T-helper 22 cell (primary cell): ENCODE data around the gene ZNF619.

ENCODE experiments used
- DNase-seq: peaks from one replicate; pipeline ENCODE4 v3.0.0-alpha.2; 2020; ENCODE audit warnings: low read depth

ZNF619 gene

GRCh38 chr3:40465456-40465855 lies 11.5 kb upstream of the ZNF619 start:
- no peak for DNase-seq

DNA sequence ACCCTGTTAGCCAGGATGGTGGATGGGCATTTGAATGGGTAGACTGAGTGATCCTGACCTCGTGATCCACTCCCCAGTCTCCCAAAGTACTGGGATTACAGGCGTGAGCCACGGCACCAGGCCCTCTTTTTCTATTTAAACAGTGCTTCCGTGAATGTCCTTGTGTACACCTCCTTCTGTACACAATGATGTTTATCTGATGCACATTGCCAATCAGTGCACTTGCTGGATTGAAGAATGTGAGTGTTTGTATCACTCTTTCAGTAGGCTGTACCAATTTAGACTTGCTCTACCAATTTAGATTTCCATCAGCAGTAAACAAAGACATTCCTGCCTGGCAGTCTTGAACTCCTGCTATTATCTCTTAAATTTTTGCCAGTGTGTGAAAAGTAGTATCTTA lies 8.9 kb upstream of the ZNF619 start:
- DNase-seq = no peak

GRCh38 chr3:40470701-40471100 lies 6.2 kb upstream of the ZNF619 start:
- DNase-seq = no peak

GRCh38 chr3:40477666-40478065 lies 744 bp downstream of the ZNF619 start:
- DNase-seq = no peak

DNA sequence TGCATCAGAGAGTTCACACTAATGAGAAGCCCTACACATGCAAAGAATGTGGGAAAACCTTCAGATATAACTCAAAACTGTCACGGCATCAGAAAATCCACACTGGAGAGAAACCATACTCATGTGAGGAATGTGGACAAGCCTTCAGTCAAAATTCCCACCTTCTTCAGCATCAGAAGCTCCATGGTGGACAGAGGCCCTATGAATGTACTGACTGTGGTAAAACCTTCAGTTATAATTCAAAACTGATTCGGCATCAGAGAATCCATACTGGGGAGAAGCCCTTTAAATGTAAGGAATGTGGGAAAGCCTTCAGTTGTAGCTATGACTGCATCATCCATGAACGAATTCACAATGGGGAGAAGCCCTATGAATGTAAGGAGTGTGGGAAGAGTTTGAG lies 10.2 kb downstream of the ZNF619 start:
- DNase-seq = no peak

DNA sequence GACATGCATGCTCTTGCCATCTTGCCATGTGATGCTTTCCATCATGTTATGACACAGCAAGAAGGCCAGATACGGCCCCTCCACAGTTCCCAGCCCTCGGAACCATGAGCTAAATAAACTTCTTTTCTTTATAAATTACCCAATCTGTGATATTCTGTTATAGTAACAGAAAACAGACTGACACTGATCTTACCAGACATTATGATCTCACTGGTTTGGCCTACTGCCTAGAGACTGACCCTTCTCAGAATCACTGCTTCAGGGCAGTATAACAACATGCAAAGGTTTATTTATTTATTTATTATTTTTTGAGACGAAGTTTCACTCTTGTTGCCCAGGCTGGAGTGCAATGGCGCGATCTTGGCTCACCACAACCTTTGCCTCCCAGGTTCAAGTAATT lies 14.0 kb downstream of the ZNF619 start:
- DNase-seq = no peak

DNA sequence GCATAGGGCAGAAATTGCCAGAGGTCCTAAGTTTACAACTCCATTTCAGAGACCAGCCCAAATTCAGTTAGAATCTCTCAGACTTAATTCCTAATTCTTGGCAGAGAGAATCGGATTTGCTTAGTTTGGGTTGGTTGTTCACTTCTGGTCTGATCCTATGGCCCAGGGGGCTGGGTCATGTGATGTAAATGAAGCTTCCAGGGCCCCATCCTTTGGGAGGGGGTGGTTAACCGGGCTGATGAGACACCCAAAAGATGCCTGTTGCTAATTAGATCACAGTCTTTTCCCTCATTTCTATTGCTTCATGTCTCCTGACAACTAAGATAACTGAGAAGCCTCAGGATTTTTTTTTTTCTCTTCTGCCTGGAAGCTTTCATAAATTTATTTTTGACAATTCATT lies 17.8 kb downstream of the ZNF619 start:
- no peak for DNase-seq

GRCh38 chr3:40497288-40497687 lies 20.4 kb downstream of the ZNF619 start:
- DNase-seq = no peak

DNA sequence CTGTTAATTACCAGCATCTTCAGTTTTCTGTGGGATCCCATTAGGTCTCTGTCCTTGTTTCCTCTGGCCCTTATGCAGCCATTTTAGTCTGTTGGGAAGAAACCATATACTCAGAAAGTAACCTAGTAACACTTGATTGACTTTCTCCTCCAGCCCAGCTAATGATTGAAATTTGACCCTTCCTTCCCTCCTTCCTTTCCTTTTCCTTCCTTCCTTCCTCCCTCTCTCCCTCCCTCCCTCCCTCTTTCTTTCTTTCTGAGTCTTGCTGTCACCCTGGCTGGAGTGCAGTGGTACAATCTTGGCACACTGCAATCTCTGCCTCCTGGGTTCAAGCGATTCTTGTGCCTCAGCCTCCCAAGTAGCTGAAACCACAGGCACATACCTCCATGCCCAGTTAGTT lies 23.0 kb downstream of the ZNF619 start:
- no peak for DNase-seq

GRCh38 chr3:40502034-40502433 lies 25.1 kb downstream of the ZNF619 start:
- DNase-seq = no peak

DNA sequence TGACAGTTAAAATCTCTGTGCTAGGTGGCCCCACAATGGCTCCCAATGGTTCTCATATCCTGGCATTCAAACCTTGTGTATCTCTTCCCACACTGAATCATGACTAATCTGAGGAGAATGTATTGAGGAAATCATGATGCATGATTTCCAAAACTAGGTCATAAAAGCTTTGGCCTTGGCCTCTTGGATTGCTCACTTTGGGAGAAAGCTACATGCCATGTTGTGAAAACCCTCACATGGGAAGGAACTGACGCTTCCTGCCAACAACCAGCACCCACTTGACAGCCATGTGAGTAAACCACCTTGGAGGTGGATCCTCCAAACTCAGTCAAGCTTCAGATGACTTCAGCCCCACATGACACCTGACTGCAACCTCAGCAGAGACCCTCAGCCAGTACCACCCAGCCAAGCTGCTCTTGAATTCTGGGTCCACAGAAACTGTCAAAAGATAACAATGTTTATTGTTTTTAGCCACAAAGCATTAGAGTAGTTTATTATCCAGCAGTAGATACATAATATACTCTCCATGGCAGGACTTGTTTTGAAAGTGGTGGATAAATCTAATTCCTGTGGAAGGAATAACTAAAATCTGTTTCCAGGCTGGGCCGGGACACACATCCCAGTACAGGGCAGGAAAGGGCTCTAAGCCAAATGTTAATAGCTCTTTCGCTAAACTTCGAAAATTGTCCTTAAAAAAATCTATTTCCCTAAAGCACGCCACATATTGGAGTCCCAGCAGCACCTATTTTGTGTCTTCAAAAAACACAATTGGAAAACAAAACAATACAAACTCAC lies 27.9 kb downstream of the ZNF619 start:
- no peak for DNase-seq

DNA sequence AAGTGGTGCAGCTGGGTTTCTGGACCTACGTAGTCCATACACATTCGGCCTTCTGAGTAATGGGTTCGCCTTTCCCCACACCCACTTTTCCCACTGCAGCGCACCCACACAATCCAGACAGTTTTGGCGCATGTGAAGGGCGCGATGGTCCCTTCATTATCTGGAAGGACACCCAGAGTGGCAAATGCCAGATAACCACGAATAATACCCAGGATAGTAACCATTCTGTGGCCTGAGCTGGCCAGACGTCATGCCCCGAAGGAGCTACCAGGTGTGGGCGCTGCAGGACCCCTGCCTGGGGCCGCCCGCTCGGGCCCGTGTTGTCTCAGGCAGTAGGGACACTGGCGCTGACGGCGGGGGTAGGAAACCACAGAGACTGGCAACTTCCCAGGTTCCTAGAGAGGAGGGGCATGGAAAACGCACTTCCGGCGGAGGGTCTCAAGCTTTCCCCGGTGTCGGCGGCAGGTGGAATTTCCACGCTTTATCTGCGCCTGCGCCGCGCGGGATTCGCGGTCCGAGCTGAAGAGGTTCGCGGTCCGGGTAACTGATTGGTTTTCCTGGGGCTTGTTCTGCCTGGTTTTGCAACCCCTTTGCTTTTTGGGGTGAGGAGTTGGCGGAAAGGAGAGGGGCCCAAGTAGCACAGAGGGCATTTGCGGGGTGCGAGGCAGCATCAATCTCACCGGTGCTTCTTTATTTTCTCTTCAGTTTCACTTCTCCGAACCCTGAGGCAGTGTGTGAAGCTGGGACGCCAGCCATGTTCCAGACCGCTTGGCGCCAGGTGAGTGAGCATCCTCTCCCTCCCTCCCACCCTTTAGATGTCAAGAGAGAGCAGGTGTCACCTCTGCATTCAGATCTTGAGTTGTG lies 28.9 kb downstream of the ZNF619 start, which contains the start of gene ZNF620:
Gene ZNF620 (plus strand): TSS at position 441 of the 864 bp plus-strand sequence. CDS start 314 bp downstream, at position 755.
- peak; percentile 16 for DNase-seq

DNA sequence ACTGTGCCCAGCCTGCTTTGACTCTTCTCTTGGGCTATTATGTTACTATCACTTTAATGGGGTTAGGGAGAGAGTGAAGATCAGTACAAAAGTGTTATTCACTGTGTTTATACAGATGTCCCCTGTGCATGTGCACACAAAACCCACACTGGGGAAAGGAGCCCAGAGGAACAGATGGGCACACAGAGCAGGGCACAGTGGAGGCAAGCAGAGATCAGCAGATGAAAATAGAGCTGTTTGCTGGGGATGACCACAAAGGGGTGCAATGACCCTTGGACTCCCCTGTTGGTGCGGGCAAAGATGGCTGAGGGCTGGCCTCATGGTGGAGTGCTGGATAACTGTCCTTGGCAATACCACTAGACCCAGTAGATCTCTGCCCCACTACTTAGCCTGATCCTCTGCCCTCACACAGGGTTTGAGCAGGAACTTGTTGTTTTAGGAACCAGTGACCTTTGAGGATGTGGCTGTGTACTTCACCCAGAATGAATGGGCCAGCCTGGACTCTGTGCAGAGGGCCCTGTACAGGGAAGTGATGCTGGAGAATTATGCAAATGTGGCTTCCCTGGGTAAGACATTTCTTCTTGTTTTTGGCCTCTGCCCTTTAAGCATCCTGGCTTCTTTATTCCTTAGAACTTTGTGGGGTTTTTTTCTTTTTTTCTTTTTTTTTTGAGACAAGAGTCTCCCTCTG lies 34.3 kb downstream of the ZNF619 start:
- DNase-seq = no peak

DNA sequence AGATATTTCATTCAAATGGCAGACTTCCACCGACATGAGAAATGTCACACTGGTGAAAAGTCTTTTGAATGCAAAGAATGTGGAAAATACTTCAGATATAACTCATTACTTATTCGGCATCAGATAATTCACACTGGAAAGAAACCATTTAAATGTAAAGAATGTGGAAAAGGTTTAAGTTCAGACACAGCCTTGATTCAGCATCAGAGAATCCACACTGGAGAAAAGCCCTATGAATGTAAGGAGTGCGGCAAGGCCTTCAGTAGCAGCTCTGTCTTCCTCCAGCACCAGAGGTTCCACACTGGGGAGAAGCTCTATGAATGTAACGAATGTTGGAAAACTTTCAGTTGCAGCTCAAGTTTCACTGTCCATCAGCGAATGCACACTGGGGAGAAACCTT lies 39.3 kb downstream of the ZNF619 start:
- DNase-seq = no peak

DNA sequence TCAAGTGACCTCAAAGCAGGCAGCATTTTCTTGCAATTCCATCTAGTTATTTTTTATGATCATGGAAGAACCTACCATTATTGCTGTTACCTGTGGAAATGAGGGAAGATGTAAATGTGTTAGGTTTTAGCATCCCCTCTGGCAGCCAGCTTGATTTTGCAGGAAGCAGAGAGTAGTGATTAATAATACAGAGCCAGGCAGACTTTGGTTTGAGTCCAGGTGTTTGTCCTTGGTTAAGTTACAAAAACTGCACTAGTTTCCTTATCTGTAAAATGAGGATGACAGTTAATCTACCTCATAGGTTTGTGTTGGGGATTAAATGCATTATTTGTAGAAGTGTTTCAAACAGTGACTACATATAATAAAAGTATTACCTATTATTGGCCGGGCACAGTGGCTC lies 41.1 kb downstream of the ZNF619 start:
- DNase-seq = no peak

- DNase-seq = no peak
Observed at GRCh38 chr3:40518848-40519247, 41.9 kb downstream of the ZNF619 start.

DNA sequence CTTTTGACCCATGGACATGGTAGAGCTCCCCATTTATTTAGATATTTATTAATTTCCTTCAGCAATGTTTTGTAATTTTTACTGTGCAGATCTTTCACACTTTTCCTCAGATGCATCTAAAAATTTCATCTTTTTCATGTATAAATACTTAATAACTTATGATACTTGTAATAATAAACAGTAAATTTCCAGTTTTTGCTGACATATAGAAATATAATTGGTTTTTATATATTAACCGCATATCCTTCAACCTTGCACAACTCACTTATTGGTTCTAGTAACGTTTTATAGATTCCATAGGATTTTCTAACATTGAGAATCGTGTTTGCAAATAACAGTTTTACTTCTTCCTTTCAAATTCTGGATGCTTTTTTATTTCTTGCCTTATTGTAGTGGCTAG lies 44.3 kb downstream of the ZNF619 start:
- DNase-seq = no peak

DNA sequence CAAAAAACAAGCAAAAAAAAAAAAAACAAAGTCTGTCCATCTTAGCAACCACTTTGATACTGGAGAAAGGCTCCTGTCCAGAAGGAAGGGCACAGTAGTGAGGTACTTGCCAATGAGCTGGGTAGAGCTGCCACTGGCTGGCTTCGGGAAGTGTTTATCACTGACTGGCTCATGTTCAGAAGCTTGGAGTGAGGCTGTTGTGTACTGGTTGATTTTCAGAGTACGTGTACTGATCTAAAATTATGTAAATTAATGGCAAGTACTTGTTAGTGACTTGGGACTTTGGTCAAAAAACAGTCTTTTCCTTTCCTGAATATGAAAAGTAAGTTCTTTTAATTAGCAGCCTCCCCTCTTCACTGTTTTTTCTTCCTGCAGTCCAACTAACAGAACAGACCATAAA lies 46.9 kb downstream of the ZNF619 start:
- DNase-seq = no peak

GRCh38 chr3:40524222-40524567 lies 47.3 kb downstream of the ZNF619 start:
- DNase-seq = no peak

GRCh38 chr3:40524568-40525285 lies 47.8 kb downstream of the ZNF619 start, which contains the start of gene ZNF621:
Gene ZNF621 (plus strand): TSS chr3:40524960. CDS start chr3:40525841, 881 bp downstream.
- DNase-seq = peak; percentile 56

- DNase-seq = no peak
Observed at GRCh38 chr3:40528426-40528825, 51.5 kb downstream of the ZNF619 start.

DNA sequence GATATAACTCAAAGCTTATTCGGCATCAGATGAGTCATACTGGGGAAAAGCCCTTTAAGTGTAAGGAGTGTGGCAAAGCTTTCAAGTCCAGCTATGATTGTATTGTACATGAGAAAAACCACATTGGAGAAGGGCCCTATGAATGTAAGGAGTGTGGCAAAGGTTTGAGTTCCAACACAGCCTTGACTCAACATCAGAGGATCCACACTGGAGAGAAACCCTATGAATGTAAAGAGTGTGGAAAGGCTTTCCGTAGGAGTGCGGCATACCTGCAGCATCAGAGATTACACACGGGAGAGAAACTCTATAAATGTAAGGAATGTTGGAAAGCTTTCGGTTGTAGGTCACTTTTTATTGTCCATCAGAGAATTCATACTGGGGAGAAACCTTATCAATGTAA lies 55.3 kb downstream of the ZNF619 start:
- no peak for DNase-seq
